DMS153 treated with DMSO at 0.1 percent for 48 hours (cell line): ENCODE results near the gene LBHD2.

Source experiments
- DNase-seq: peaks from one replicate; lab custom pipeline; 2025; ENCODE audit not compliant: unreplicated experiment; lab: John Stamatoyannopoulos, UW

LBHD2 gene

DNA sequence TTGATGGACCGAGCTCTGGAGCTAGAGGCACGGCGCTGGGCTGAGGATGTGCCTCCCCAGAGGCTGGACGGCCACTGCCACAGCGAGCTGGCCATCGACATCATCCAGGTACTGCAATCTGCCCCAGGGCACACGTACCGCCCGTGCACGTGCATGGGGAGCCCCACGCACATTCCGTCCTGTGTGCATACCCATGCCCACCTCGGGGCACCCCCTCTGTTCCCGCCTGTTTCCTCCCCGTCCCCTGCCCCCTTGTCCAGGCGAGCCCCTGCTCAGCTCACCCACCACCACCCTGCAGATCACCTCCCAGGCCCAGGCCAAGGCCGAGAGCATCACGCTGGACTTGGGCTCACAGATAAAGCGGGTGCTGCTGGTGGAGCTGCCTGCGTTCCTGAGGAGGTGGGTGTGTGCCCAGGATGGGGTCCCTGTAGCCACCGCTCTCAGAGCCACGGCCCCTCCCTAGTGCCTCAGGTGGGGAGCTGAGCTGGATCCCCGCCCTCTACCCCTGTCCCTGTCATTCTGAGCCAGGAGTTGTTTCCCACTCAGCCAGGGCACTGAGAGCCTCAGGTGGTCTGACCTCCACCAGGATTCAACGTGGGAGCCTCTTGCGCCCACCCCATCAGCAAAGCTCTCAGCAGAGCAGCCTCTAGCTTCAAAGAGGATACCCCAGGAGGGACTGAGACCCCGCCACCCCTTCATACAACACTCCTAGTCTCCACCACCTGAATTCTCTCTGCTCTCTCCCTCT lies 46.2 kb downstream of the LBHD2 start:
- no peak for DNase-seq

DNA sequence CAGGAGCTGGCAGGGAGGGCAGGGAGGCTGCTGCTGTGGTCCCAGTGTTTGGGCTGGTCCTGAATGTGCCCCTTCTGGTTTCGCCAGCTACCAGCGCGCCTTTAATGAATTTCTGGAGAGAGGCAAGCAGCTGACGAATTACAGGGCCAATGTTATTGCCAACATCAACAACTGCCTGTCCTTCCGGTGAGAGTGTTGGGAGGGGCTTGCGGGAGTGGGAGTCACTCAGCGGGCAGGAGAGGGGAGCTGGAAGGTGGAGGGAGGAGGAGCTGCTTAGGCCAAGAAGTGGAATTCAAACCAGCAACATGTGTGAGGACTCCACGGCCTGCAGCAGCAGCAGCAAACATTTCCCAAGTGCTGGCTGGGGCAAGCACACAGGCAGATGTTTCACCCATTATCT lies 47.0 kb downstream of the LBHD2 start:
- no peak for DNase-seq

DNA sequence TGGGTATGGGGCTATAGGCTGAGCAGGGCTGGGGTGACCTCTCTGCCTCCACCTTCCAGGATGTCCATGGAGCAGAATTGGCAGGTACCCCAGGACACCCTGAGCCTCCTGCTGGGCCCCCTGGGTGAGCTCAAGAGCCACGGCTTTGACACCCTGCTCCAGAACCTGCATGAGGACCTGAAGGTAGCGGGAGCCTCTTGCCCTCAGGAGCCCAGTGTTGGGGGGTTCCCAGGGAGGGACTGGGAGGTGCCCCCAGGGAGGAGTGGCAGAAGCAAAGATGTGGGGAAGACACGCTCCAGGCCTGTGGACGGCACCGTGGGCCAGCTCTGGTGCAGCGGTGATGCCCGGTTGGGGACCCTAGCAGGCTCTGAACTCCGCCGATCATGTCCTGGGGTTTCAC lies 47.6 kb downstream of the LBHD2 start:
- DNase-seq = no peak

DNA sequence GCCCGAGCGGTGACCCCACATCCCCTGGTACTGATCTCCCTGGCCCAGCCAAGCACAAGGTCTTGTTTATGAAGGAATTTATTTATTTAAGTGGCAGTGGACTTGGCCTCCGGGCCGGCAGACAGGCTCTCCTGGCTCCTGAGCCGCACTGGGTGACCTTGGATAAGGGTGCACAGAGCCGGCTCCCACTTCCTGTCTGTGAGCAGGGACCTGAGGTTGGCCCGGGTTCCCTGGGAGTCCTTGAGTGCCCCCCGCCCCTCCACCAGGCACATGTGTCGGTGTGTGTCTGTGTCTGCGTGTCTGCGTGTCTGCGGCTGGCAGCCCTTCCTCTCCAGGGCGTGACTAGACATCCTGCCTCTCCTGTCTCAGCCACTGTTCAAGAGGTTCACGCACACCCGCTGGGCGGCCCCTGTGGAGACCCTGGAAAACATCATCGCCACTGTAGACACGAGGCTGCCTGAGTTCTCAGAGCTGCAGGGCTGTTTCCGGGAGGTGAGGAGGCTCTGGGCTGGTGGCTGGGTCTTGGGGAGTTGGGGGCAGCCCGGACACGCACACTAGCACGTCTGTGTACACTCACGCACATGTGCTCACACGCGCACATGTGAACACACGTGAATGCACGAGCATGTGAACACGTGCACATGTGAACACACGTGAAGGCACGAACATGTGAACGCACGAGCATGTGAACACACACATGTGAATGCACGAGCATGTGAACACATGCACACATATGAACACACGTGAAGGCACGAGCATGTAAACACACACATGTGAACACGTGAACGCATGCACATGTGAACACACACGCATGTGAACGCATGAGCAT lies 48.6 kb downstream of the LBHD2 start:
- DNase-seq = no peak

DNA sequence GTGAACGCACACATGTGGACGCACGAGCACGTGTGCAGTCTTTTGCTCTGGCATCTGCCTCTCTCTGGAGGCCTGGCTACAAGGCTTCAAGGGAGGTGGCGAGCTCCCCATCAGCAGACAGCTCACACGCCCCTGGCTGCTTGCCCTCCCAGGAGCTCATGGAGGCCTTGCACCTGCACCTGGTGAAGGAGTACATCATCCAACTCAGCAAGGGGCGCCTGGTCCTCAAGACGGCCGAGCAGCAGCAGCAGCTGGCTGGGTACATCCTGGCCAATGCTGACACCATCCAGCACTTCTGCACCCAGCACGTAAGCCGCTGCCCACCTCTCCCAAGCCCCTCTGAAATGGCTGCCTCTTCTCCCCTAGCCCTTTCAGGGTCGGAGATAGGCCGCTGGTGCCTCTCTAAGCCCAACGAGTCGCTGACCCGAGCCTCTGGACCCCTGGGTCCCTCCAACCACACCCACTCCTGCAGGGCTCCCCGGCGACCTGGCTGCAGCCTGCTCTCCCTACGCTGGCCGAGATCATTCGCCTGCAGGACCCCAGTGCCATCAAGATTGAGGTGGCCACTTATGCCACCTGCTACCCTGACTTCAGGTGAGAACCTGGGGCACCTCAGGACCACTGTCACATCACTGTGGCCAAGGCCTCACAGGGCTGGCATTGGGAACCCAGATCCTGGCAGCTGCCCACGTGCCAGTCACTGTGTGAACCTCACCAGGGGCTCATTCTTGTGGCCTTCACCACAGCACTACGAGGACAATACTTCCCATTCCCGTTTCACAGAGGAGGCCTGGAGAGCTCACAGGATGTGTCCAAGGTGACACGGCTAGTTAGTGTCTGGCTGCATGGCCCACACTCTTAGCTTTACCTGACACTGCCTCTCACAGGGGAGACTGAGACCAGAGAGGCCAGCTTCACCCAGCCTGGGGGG lies 49.5 kb downstream of the LBHD2 start:
- no peak for DNase-seq

DNA sequence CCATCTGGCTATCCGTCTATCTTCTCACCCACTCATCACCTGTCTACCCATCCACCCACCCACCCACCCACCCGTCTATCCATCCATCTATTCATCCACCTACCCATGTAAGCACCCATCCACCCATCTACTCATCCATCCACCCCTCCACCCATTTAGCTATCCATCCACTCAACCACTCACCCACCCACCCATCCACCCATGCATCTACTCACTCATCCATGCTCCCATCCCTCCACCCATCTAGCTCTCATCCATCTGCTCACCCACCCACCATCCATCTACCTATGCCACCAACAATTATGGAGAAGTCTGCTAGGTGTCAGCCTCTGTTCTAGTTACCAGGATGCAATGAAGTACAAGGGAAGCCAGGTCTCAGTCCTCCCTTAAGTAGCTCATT lies 50.4 kb downstream of the LBHD2 start:
- DNase-seq = no peak

DNA sequence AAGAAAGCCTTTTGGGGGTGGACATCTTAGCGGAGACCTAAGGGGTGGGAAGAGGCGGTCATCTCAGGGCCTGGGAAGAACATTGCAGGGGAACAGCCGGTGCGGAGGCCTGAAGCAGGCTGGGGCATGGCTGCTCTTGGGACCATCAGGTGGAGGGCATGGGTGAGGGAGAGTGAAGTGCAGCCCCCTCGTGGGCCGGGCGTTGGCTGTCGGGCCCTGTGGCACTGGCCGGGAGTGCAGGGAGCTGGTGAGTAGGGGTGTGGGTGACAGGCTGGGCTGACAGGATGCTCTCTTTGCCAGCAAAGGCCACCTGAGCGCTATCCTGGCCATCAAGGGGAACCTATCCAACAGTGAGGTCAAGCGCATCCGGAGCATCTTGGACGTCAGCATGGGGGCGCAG lies 50.9 kb downstream of the LBHD2 start:
- no peak for DNase-seq

DNA sequence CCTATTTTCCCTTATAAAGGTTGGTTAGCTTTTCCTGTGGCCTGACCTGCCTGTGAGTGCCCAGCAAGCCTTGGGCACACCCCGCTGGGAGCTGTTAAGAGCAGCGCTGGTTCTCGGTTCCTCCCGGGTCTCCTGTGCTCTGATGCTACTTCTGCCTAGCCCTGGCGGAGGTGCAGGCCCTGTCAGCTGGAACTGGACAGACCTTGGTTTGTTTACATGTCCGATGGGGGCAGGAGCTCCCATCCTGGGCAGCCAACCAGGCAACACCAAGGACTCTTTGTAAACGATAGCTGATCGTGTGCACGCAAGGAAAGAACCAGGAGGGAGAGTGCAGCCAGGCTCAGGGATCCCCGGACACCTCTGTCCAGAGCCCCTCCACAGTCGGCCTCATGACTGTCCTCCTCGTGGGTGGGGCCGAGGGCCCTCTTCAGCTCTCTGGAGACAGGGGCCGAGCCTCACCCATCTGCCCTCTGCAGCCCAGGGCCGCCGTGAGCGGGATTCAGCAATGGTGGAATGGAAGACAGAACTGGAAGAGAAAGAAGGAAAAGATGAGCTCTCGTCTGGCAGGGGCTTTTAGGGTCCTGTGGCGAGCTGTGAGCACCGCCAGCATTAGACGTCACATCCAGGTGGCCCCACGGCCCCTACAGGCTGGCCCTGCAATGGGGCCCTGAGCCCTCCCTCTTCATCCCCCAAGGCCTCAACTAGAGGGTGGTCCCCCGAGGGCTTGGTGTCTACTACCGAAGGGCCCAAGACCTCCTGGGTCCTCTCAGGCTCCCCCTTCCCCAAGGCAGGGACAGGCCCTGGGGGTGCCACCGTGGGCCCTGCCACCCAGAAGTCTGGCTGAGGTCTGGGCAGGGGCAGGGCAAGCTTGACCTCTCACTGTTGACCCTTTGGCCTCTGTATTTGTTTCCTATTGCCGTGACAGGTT lies 51.6 kb downstream of the LBHD2 start:
- DNase-seq = no peak

DNA sequence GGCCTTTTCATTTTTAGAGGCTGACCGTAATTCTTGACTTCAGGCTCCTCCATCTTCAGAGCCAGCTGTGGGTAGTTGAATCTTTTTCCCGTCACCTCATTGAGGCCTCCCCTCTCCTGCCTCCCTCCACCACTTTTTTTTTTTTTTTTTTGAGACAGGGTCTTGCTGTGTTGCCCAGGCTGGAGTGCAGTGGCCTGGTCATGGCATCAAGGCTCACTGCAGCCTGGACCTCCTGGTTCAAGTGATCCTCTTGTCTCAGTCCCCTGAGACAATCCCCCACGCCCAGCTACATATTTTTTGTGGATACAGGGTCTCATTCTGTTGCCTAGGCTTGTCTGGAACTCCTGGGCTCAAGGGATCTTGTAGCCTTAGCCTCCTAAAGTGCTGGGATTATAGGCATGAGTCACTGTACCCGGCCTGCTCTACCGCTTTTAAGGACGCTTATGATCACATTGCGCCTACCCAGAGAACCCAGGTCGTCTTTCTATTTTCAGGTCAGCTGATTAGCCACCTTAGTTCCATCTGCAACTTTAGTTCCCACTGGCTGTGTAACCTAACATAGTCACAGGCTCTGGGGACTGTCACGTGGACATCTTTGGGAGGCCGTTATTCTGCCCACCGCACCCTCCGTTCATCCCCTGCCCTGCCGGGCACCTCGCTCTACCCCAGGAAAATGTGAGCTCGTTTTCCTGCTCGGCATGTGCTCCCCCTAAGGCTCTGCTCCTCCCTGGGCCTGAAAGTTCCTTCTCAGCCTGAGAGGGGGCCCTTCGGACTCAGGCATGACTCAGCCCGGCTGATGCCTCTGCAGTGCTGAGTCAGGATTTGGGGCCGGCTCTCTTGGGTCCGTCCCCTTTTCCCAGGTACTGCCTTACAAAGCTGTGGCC lies 52.6 kb downstream of the LBHD2 start:
- no peak for DNase-seq

DNA sequence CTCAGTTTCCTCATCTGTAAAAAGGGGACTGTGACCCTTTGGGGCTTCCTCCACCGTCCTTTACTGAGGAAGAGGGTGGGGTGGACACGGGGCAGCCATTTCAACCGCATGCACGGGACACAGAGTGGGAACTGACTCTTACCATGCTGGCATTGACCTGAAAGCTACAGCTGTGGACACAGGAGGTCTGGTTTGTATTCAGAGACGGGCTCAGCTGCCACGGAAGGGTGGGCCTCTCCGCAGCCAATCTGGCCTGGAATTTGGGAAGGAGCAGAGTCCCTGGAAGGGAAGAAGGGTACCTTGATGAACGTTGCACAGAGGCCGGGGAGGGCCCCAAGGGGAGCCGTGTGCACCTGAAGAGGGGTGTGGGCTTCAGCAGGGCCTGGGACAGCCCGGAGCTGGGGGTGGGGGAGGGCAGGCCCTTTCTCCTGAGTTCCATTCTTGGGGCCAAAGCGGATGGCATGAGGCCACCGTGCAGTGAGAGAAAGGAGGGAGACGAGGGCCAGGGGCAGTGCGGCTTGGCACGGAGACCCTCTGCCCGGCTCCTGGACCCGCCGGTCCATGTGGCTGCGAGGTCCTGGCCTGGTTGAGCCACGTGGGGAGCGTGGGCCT lies 53.8 kb downstream of the LBHD2 start:
- DNase-seq = no peak

DNA sequence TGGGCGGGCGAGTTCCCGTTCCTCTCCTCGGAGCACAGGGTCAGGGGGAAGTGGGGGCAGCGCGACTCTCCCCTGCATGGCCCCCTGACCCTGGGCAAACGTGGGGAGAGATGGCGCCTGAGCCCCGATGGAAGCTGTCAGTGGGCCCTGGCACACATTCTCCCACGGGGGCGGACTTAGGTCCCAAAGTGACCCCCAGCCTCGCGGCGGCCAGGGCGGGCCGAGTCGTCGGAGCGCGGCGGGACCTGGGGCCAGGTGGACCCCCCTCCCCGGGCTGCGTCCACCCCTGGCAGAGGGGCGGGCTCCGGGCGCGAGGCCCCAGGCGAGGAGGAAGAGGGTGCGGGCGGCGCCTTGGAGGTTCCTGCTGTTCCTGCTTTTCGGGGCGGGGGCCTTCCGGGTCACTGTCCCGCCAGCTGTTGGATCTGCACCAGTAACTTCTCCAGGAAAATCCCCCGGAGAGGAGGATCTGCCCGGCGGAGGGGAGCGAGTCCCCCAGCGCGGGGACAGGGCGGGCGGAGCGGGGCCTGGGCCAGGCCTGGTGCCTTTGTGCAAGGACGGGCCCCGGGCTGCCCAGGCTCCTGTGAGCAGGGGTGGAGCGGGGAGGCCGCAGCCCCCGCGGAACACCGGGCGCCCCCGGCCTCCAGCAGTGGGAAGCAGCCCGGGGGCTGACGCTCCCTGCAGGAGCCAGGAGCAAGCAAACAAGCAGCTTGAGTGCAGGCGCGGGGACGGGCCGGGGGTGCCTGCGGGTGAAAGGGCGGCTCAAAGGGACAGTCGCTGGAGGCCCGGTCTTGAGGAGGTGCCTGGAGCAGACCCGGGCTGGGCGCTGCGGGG lies 54.5 kb downstream of the LBHD2 start:
- DNase-seq = no peak

DNA sequence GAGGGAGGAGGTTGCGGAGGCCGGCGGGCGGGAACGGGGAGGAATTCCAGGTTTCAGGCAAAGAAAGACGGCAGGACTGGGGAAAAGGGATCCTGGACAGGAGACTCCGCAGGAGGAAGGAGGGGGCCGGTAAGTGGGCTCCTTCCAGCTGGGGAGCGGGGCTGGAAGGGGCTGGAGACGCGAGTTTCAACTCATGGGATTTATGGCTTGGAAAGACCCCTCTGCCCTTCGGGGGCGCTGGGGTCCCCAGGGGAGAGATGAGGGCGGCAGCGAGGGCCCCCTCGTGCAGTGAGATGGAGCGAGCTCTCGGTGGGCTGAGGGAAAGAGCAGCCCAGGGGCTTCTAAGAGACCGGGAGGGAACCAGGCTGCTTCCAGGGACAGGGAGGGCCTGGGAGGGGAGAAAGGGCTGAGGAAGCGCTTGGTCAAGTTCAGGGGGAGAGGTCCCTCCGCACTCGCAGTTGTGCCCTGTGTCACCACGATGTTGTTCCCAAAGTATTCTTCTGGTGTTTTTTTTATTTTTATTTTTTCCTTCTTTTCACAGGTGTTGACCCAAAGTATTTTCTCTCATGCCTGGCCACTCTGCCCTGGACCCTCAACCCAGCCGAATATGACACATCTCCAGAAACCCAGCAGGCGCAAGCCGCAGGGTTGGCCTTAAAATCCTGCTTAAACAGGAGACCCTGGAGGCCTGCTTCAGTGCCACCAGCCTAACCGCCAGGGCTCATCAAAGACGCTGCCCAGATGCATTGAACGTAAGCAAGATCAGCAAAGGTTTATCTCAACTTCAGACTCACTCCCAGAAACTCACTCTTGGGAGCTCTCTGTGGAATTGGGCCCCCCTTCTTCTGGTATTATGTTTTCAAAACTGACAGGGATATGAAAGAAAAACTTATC lies 55.4 kb downstream of the LBHD2 start:
- no peak for DNase-seq
